ENCODE results near the gene RBBP8. TPM values are rescaled to one million over a fixed set of nuclear protein-coding genes. Genes with fewer than 3 reads are reported as not detected.

RBBP8 gene
- total RNA-seq, 1 experiment from 2014 or later: 65.2 TPM

GRCh38 chr18:23071285-23071684, 138.2 kb downstream of the RBBP8 start:
- Histone ChIP-seq H2BK15ac (ENCODE audit: low read depth, low read length) (no peak overlapping the region), H3K9ac (ENCODE audit: extremely low read depth, insufficient read length, low read length) (no peak overlapping the region), H2BK12ac (ENCODE audit: insufficient read length, low read depth, low read length) (no peak overlapping the region), H2BK20ac (ENCODE audit: low read depth, low read length, poor library complexity, severe bottlenecking) (no peak overlapping the region), H4K5ac (ENCODE audit: insufficient read length, low read depth, low read length) (no peak overlapping the region), H3K27ac (ENCODE audit: insufficient read length, low read depth, low read length) (no peak overlapping the region), H3K23me2 (ENCODE audit: insufficient read length, low read depth, low read length, poor library complexity, severe bottlenecking) (no peaks in the 10 kb centered on the region), H3T11ph (ENCODE audit: low read length) (no peak overlapping the region), H2BK120ac (ENCODE audit: low read depth, low read length, poor library complexity, severe bottlenecking) (no peak overlapping the region), H3K79me1 (ENCODE audit: insufficient read depth, low read depth, low read length, poor library complexity, severe bottlenecking) (no peaks in the 10 kb centered on the region), H3K14ac (ENCODE audit: insufficient read depth, low read length) (no peak overlapping the region), H3K23ac (ENCODE audit: insufficient read length, low read depth, low read length) (no peak overlapping the region), H4K91ac (ENCODE audit: insufficient read length, low read depth, low read length) (no peak overlapping the region), H4K20me1 (ENCODE audit: control insufficient read depth, insufficient read depth, insufficient read length) (no peaks in the 10 kb centered on the region), H3K4me1 (ENCODE audit: insufficient read depth, low read length) (no peaks in the 10 kb centered on the region; the same call in 1 of the 2 replicates), H3K4ac (ENCODE audit: low read depth, low read length) (no peak overlapping the region), H3K27me3 (ENCODE audit: insufficient read depth, low read length) (no peaks in the 10 kb centered on the region), H2AK5ac (ENCODE audit: insufficient read length, low read length) (no peak overlapping the region), H3K79me2 (ENCODE audit: insufficient read depth, low read length) (no peaks in the 10 kb centered on the region), H2AFZ (ENCODE audit: low read length) (no peak overlapping the region), H3K9me3 (ENCODE audit: control insufficient read depth, low read depth, low read length) (no peaks in the 10 kb centered on the region), H2BK5ac (ENCODE audit: insufficient read length, low read length) (no peak overlapping the region), H3K56ac (ENCODE audit: insufficient read length, low read depth, low read length) (no peak overlapping the region), H3K18ac (ENCODE audit: insufficient read length, low read depth, low read length) (no peak overlapping the region), H4K8ac (replicated peaks; ENCODE audit: insufficient read length, low read depth, low read length) (no peak overlapping the region), H3K4me2 (ENCODE audit: insufficient read depth, insufficient read length, low read length) (no peak overlapping the region)
- no peak for TF ChIP-seq CTCF (conservative IDR thresholded peaks at IDR 0.05)
- H3K36me3 Mint-ChIP-seq (ENCODE audit: insufficient read depth in 1 of 3, low read depth in 3 of 3): no peaks in the 10 kb centered on the region
- H3K9me3 Mint-ChIP-seq: no peaks in the 10 kb centered on the region
- no peaks in the 10 kb centered on the region for H3K27me3 Mint-ChIP-seq (ENCODE audit: low read depth)
- no CpG with 5 or more reads among the region's 5 CpGs for WGBS (ENCODE audit: extremely low coverage, insufficient read length, low lambda C conversion rate)
- no peak overlapping the region for H3K4me3 Mint-ChIP-seq
- H3K27ac Mint-ChIP-seq: no peak overlapping the region
- H3K4me1 Mint-ChIP-seq: peaks cover 7 to 15% of the 10 kb centered on the region in 2 experiments
- DNase-seq: no peak

Data from H9 (cell line).